ENCODE measurements around the gene DIPK1A.
A peak's percentile ranks its signal among the peaks of the same experiment; 100 is the strongest.
"Not testable (repeated sequence)": the region's sequence is repeated elsewhere in the genome, so short reads cannot be mapped to it uniquely, and the experiment has no call there.

Gene DIPK1A

GRCh38 chr1:92992877-92993276 is 31.6 kb upstream of the DIPK1A start:
- ATAC-seq (ENCODE audit: low read depth) (no peak), DNase-seq (ENCODE audit: low spot score in 2 of 2) (no peak)
- no peaks in the 10 kb centered on the region for H3K27me3 Mint-ChIP-seq
- H3K4me3 Mint-ChIP-seq = no peak overlapping the region
- H3K9me3 Mint-ChIP-seq = no peaks in the 10 kb centered on the region
- no peaks in the 10 kb centered on the region for H3K36me3 Mint-ChIP-seq
- no peak overlapping the region for H3K27ac Mint-ChIP-seq
- peaks cover 24% of the 10 kb centered on the region for H3K4me1 Mint-ChIP-seq

- Mint-ChIP-seq H3K27me3 (no peaks in the 10 kb centered on the region), H3K36me3 (no peaks in the 10 kb centered on the region), H3K4me1 (peaks cover 24% of the 10 kb centered on the region), H3K9me3 (no peaks in the 10 kb centered on the region), H3K4me3 (no peak overlapping the region), H3K27ac (peak overlapping the region; percentile 21)
- no peak for DNase-seq (ENCODE audit: low spot score in 2 of 2)
- no peak for ATAC-seq (ENCODE audit: low read depth)
These were observed 30.8 kb upstream of the DIPK1A start for GRCh38 chr1:92992054-92992453.

GRCh38 chr1:92990828-92991227 is 29.6 kb upstream of the DIPK1A start:
- Mint-ChIP-seq H3K4me1 (peaks cover 24% of the 10 kb centered on the region), H3K4me3 (peak overlapping the region; percentile 55), H3K36me3 (no peaks in the 10 kb centered on the region), H3K9me3 (no peaks in the 10 kb centered on the region), H3K27me3 (no peaks in the 10 kb centered on the region), H3K27ac (peak overlapping the region; percentile 73)
- ATAC-seq (ENCODE audit: low read depth) (peak; percentile 49), DNase-seq (ENCODE audit: low spot score in 2 of 2) (no peak)

GRCh38 chr1:92989936-92990583 is 28.8 kb upstream of the DIPK1A start:
- Mint-ChIP-seq H3K9me3 (no peaks in the 10 kb centered on the region), H3K4me1 (peaks cover 28% of the 10 kb centered on the region), H3K27ac (peak overlapping the region; percentile 73), H3K27me3 (no peaks in the 10 kb centered on the region), H3K36me3 (no peaks in the 10 kb centered on the region), H3K4me3 (peak overlapping the region; percentile 17)
- no peak for DNase-seq (ENCODE audit: low spot score in 2 of 2)
- no peak for ATAC-seq (ENCODE audit: low read depth)

GRCh38 chr1:92989253-92989652 is 28.0 kb upstream of the DIPK1A start:
- H3K36me3 Mint-ChIP-seq = no peaks in the 10 kb centered on the region
- H3K4me1 Mint-ChIP-seq = peaks cover 28% of the 10 kb centered on the region
- no peaks in the 10 kb centered on the region for H3K9me3 Mint-ChIP-seq
- DNase-seq (ENCODE audit: low spot score in 2 of 2) = no peak
- no peak for ATAC-seq (ENCODE audit: low read depth)
- no peak overlapping the region for H3K27ac Mint-ChIP-seq
- H3K4me3 Mint-ChIP-seq = no peak overlapping the region
- H3K27me3 Mint-ChIP-seq = no peaks in the 10 kb centered on the region

- Mint-ChIP-seq H3K27me3 (no peaks in the 10 kb centered on the region), H3K4me1 (peaks cover 22% of the 10 kb centered on the region), H3K9me3 (no peaks in the 10 kb centered on the region), H3K4me3 (no peak overlapping the region), H3K36me3 (peaks cover 4% of the 10 kb centered on the region), H3K27ac (no peak overlapping the region)
- ATAC-seq (ENCODE audit: low read depth) = no peak
- DNase-seq (ENCODE audit: low spot score in 2 of 2) = no peak
These were observed 26.2 kb upstream of the DIPK1A start for GRCh38 chr1:92987462-92987861.

- peaks cover 16% of the 10 kb centered on the region for H3K4me1 Mint-ChIP-seq
- DNase-seq (ENCODE audit: low spot score in 2 of 2) (no peak), ATAC-seq (ENCODE audit: low read depth) (no peak)
- H3K27me3 Mint-ChIP-seq = no peaks in the 10 kb centered on the region
- H3K4me3 Mint-ChIP-seq = no peak overlapping the region
- no peaks in the 10 kb centered on the region for H3K9me3 Mint-ChIP-seq
- peaks cover 4% of the 10 kb centered on the region for H3K36me3 Mint-ChIP-seq
- no peak overlapping the region for H3K27ac Mint-ChIP-seq
These were observed 23.8 kb upstream of the DIPK1A start for GRCh38 chr1:92985101-92985500.

- peaks cover 26% of the 10 kb centered on the region for H3K4me1 Mint-ChIP-seq
These were observed 19.7 kb upstream of the DIPK1A start for GRCh38 chr1:92980732-92981647.

GRCh38 chr1:92975551-92976232 is 14.4 kb upstream of the DIPK1A start:
- Mint-ChIP-seq H3K9me3 (no peaks in the 10 kb centered on the region), H3K27me3 (no peaks in the 10 kb centered on the region), H3K36me3 (no peaks in the 10 kb centered on the region), H3K4me3 (peak overlapping the region; percentile 35), H3K27ac (peak overlapping the region; percentile 82), H3K4me1 (peaks cover 43% of the 10 kb centered on the region)
- DNase-seq (ENCODE audit: low spot score in 2 of 2) (peak in 1 of 2 donors; percentile 52), ATAC-seq (ENCODE audit: low read depth) (peak; percentile 79)

More at GRCh38 chr1:92980732-92981647, 19.7 kb upstream of the DIPK1A start:
- peak overlapping the region; percentile 95 for H3K27ac Mint-ChIP-seq
- no peaks in the 10 kb centered on the region for H3K27me3 Mint-ChIP-seq
- ATAC-seq (ENCODE audit: low read depth) (peak; percentile 40), DNase-seq (ENCODE audit: low spot score in 2 of 2) (no peak)
- peaks cover 4% of the 10 kb centered on the region for H3K36me3 Mint-ChIP-seq
- H3K4me3 Mint-ChIP-seq = peak overlapping the region; percentile 45
- no peaks in the 10 kb centered on the region for H3K9me3 Mint-ChIP-seq

GRCh38 chr1:92974112-92974511 is 12.8 kb upstream of the DIPK1A start:
- H3K4me1 Mint-ChIP-seq = peaks cover 45% of the 10 kb centered on the region
- H3K36me3 Mint-ChIP-seq; H3K27me3 Mint-ChIP-seq; H3K9me3 Mint-ChIP-seq; DNase-seq (ENCODE audit: low spot score in 2 of 2); H3K4me3 Mint-ChIP-seq; ATAC-seq (ENCODE audit: low read depth): not testable (repeated sequence)
- peak overlapping the region; percentile 83 for H3K27ac Mint-ChIP-seq

- Mint-ChIP-seq H3K27ac (peak overlapping the region; percentile 83), H3K9me3 (no peaks in the 10 kb centered on the region), H3K4me3 (peak overlapping the region; percentile 46)
These were observed 12.1 kb upstream of the DIPK1A start for GRCh38 chr1:92973203-92973897.

GRCh38 chr1:92972409-92973129 is 11.3 kb upstream of the DIPK1A start:
- H3K36me3 Mint-ChIP-seq = no peaks in the 10 kb centered on the region
- peak overlapping the region; percentile 83 for H3K27ac Mint-ChIP-seq
- H3K4me1 Mint-ChIP-seq = peaks cover 49% of the 10 kb centered on the region
- DNase-seq (ENCODE audit: low spot score in 2 of 2) = no peak
- H3K4me3 Mint-ChIP-seq = peak overlapping the region; percentile 1
- H3K27me3 Mint-ChIP-seq = no peaks in the 10 kb centered on the region
- ATAC-seq (ENCODE audit: low read depth) = no peak
- H3K9me3 Mint-ChIP-seq = no peaks in the 10 kb centered on the region

More at GRCh38 chr1:92973203-92973897, 12.1 kb upstream of the DIPK1A start:
- DNase-seq (ENCODE audit: low spot score in 2 of 2) = no peak
- H3K4me1 Mint-ChIP-seq = peaks cover 47% of the 10 kb centered on the region
- no peaks in the 10 kb centered on the region for H3K36me3 Mint-ChIP-seq
- no peaks in the 10 kb centered on the region for H3K27me3 Mint-ChIP-seq
- ATAC-seq (ENCODE audit: low read depth) = peak; percentile 56

- peaks cover 44% of the 10 kb centered on the region for H3K4me1 Mint-ChIP-seq
- not testable (repeated sequence) for H3K27ac Mint-ChIP-seq; H3K4me3 Mint-ChIP-seq; DNase-seq (ENCODE audit: low spot score in 2 of 2); H3K9me3 Mint-ChIP-seq; H3K27me3 Mint-ChIP-seq; H3K36me3 Mint-ChIP-seq; ATAC-seq (ENCODE audit: low read depth)
These were observed 10.7 kb upstream of the DIPK1A start for GRCh38 chr1:92971932-92972331.

All from memory B cell (primary cell).